Peyer's patch (tissue), 4 donors: ENCODE measurements around the gene CDK10. TPM values are rescaled to one million over a fixed set of nuclear protein-coding genes. Genes with fewer than 3 reads are reported as not detected.

Source experiments
- DNase-seq, 3 donors: peaks; one replicate each; pipeline ENCODE4 v3.0.0-alpha.2; 2017 to 2019
- H3K27ac ChIP-seq, 4 donors: fragments of 200-600 bp; sonication (generic); one replicate each; pipeline ENCODE4 v1.5.1; 2016 to 2019
- H3K27me3 ChIP-seq, 2 donors: fragments of 200-600 bp; sonication (generic); one replicate each; pipeline ENCODE4 v1.5.1; 2019
- H3K36me3 ChIP-seq, 3 donors: fragments of 200-600 bp; sonication (generic); one replicate each; pipeline ENCODE4 v1.5.1; 2016 to 2019
- H3K4me1 ChIP-seq, 4 donors: fragments of 200-600 bp; sonication (generic); one replicate each; pipeline ENCODE4 v1.5.1; 2016 to 2019
- H3K4me3 ChIP-seq, 4 donors: fragments of 200-600 bp; sonication (generic); 1 replicate in 3 of 4; 2 replicates in 1 of 4; pipeline ENCODE4 v1.5.1; 2016 to 2019; ENCODE audit warnings: mild to moderate bottlenecking in 1 of 4
- H3K9me3 ChIP-seq, 4 donors: fragments of 200-600 bp; sonication (generic); one replicate each; pipeline ENCODE4 v1.5.1; 2016 to 2019; ENCODE audit warnings: mild to moderate bottlenecking in 1 of 4
- CTCF ChIP-seq, 6 experiments: fragments of 450-650 bp in 4 of 6; fragments of 200-600 bp in 2 of 6; sonication (generic) in 1 of 6; IDR thresholded peaks; one replicate each; pipeline ENCODE4 v1.5.1; 2017 to 2019; ENCODE audit warnings: antibody characterized with exemption in 6 of 6, mild to moderate bottlenecking in 3 of 6, moderate library complexity in 1 of 6
- POLR2A ChIP-seq, 2 donors: fragments of 450-650 bp; IDR thresholded peaks; one replicate each; pipeline ENCODE4 v1.5.1; 2017; ENCODE audit warnings: antibody characterized with exemption in 2 of 2, mild to moderate bottlenecking in 2 of 2, moderate library complexity in 2 of 2
- total RNA-seq, 4 donors: library from RNA; depleted of rRNA; stranded (reverse); fragments of >200 nt; gene quantifications; one replicate each; pipeline ENCODE4 v1.1.0, GENCODE V29; 2016

CDK10 gene
- total RNA-seq, 4 donors from 2014 or later = 97.9 to 198 (median 158) TPM

DNA sequence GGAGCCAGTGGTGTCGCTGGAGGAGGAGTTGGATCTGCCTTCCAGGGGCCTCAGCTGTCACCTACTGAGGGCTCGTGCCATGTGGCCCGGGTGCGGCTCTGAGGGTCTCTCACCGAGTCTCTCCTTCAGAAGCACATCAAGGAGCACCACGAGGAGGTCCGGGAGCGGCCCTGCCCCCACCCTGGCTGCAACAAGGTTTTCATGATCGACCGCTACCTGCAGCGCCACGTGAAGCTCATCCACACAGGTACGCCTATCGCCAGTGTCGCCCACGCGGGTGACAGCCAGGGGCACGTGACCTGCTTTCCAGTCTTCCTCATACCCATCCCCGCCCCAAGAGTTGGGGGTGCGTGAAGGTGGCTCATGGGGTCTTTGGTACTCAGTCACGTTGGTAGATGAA, 47.3 kb downstream of the CDK10 start:
- DNase-seq = no peak
- H3K27me3 ChIP-seq = no peaks in the 10 kb centered on the region
- H3K27ac ChIP-seq = no peak overlapping the region
- peaks cover 0 to 5% (median 2%) of the 10 kb centered on the region in 4 donors for H3K4me1 ChIP-seq
- H3K4me3 ChIP-seq = no peak overlapping the region
- H3K9me3 ChIP-seq = no peaks in the 10 kb centered on the region
- TF ChIP-seq POLR2A (IDR thresholded peaks at IDR 0.05) (no peak), CTCF (IDR thresholded peaks at IDR 0.05) (no peak)
- peaks cover 0 to 99% (median 0%) of the 10 kb centered on the region in 3 donors for H3K36me3 ChIP-seq

DNA sequence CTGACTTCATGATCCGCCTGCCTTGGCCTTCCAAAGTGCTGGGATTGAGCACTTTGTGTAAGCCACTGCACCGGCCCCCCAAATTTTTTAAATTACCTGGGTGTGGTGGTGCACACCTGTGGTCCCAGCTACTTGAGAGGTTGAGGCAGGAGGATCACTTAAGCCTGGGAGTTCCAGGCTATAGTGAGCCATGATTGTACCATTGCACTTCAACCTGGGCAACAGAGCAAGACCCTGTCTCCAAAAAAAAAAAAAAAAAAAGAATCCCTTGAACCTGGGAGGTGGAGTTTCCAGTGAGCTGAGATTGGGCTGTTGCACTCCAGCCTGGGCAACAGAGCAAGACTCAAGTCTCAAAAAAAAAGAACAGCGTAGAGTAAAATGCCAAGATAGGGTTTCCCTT, 50.1 kb downstream of the CDK10 start:
- DNase-seq = no peak
- TF ChIP-seq POLR2A (IDR thresholded peaks at IDR 0.05) (no peak), CTCF (IDR thresholded peaks at IDR 0.05) (no peak)
- no peak overlapping the region for H3K27ac ChIP-seq
- H3K4me1 ChIP-seq = peaks cover 0 to 4% (median 0%) of the 10 kb centered on the region in 4 donors
- H3K36me3 ChIP-seq = peaks cover 0 to 92% (median 0%) of the 10 kb centered on the region in 3 donors
- no peaks in the 10 kb centered on the region for H3K9me3 ChIP-seq
- no peaks in the 10 kb centered on the region for H3K27me3 ChIP-seq
- H3K4me3 ChIP-seq = no peak overlapping the region

- peaks cover 0 to 84% (median 0%) of the 10 kb centered on the region in 3 donors for H3K36me3 ChIP-seq
- DNase-seq = peak in 1 of 3 donors; percentile 35
- TF ChIP-seq POLR2A (IDR thresholded peaks at IDR 0.05) (no peak), CTCF (IDR thresholded peaks at IDR 0.05) (no peak)
Observed at GRCh38 chr16:89737341-89738071, 51.0 kb downstream of the CDK10 start.

GRCh38 chr16:89738072-89738377, 51.5 kb downstream of the CDK10 start:
- no peak for DNase-seq
- no peaks in the 10 kb centered on the region for H3K9me3 ChIP-seq
- H3K36me3 ChIP-seq = peaks cover 0 to 78% (median 0%) of the 10 kb centered on the region in 3 donors
- TF ChIP-seq CTCF (IDR thresholded peaks at IDR 0.05) (no peak), POLR2A (IDR thresholded peaks at IDR 0.05) (no peak)
- H3K4me1 ChIP-seq = peaks cover 0 to 4% (median 0%) of the 10 kb centered on the region in 4 donors
- no peaks in the 10 kb centered on the region for H3K27me3 ChIP-seq
- no peak overlapping the region for H3K4me3 ChIP-seq
- H3K27ac ChIP-seq = no peak overlapping the region

More at GRCh38 chr16:89737341-89738071, 51.0 kb downstream of the CDK10 start:
- Histone ChIP-seq H3K4me1 (peaks cover 0 to 4% (median 0%) of the 10 kb centered on the region in 4 donors), H3K27ac (no peak overlapping the region), H3K9me3 (no peaks in the 10 kb centered on the region), H3K4me3 (no peak overlapping the region), H3K27me3 (no peaks in the 10 kb centered on the region)

DNA sequence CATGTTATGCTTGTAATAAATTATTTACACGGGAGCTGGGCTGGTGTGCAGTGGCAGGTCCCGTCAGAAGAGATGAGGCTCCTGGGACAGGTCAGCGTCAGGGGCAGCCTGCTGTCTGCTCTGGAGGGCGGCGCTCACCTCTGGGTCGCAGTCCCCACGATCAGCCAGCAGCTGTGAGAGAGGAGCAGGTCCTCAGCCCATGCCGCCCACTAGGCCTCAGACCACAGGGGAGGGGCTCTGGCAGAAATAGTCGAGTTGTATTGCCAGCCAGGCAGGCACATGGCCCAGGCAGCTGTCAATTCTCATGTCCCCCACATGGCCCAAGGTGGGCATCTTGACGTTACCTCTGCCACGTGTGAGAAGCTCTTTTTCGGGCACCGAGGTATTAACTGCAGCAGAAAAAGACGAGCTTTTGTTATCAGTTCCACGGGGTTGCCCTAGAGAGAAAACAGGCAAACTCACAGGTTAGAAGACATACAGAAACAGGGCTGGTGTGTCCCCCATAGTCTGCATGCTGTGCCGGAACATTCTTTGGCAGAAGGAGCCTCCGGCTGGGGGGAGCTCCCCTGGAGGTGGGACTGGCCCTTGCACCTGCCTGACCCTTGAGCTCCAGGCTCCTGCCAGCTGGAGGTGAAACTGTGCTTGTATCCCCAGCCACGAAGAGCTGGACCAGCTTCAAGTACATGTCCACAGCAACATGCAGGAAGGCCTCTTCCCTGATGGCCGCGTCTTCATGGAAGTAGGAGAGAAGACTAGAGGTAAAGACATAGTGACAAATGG, 52.2 kb downstream of the CDK10 start:
- Histone ChIP-seq H3K4me3 (no peak overlapping the region), H3K9me3 (no peaks in the 10 kb centered on the region), H3K27ac (no peak overlapping the region), H3K4me1 (peaks cover 0 to 4% (median 0%) of the 10 kb centered on the region in 4 donors), H3K36me3 (peaks cover 0 to 71% (median 0%) of the 10 kb centered on the region in 3 donors), H3K27me3 (no peaks in the 10 kb centered on the region)
- no peak for DNase-seq
- TF ChIP-seq POLR2A (IDR thresholded peaks at IDR 0.05) (no peak), CTCF (IDR thresholded peaks at IDR 0.05) (no peak)
